ENCODE results near the gene DLX2.
A peak's percentile ranks its signal among the peaks of the same experiment; 100 is the strongest.

The DLX2 gene

DNA sequence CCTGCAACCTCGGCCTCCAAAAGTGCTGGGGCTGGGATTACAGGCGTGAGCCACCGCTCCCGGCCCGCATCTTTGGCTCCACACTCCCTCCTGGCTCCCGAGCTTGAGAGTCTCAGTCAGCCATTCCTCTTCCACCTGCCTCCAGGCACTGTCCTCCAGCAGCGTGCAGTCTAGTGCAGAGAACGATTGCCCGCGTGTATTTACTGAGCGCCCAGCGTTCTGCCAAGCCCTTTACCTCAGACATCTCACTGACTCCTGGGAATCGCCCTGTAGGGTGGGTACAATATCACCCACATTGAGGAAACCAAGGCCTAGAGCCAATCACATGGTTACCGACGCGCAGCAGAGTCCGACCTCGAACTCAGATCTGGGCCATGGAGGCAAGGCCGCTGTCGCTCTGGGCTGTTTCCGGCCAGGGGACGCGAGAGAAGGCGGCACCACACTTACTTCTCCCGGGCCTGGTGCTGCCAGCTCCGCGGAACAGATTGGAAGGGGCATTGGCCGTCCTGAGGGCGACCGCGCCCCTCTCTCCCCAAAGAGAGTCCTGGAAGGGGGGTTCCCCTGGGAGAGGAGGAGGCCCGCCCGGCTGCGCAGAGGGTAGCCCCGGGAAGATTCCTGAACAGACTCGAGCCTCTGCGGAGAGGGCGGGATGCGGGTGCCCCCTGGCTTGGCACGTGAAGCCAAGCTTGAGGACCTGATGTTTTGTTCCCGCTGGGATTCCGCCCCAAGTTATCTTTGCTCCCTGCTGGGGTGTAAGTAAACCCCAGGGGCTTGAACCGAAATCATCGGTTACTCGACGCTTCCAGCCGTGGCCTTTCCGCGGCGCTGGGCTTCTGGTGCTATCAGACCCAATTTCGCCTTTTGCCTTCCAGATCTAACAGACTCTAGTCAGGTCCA is 5.2 kb upstream of the DLX2 start:
- DNase-seq (ENCODE audit: low spot score) = no peak

DNA sequence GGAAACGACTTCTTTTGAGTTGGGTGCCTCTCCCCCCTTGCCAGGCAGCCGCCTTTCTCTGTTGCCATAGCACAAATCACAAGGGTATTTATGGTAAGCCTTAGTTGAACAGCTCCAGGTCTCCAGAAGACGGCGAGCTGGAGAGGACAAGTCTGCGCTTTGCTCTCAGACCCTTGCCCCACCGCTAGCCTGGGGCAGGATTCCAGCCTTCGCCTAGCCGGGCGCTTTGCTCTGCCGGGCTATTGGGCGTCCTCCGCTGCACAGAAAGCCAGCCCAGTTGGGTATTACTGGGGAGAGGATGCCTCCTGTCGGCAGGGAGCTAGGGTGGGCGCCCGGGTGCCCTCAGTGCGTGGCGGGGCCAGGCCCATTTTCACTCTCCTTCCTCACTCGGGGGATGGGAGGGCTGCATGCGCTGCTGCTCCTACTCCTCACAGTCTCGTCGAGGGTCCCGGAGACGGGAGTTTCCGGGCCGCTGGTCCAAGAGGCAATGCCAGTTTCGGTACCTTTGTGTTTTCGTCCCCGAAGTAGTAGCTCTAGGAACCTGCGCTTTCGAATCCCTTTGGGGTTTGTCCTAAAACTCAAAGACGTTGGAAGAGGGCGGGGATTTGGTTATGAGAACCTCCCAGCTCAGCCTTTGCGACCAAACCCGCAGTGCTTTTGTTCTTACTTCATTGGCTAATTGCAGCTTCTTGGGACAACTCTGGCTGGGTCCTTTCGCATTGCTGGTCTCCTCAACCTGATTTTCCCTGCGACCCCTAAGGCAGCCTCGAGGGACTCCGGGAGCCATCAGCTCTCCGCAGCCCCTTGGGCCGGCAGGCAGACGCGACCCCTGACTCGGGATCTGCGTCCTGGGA is 3.6 kb upstream of the DLX2 start:
- DNase-seq (ENCODE audit: low spot score) = peak; percentile 49

DNA sequence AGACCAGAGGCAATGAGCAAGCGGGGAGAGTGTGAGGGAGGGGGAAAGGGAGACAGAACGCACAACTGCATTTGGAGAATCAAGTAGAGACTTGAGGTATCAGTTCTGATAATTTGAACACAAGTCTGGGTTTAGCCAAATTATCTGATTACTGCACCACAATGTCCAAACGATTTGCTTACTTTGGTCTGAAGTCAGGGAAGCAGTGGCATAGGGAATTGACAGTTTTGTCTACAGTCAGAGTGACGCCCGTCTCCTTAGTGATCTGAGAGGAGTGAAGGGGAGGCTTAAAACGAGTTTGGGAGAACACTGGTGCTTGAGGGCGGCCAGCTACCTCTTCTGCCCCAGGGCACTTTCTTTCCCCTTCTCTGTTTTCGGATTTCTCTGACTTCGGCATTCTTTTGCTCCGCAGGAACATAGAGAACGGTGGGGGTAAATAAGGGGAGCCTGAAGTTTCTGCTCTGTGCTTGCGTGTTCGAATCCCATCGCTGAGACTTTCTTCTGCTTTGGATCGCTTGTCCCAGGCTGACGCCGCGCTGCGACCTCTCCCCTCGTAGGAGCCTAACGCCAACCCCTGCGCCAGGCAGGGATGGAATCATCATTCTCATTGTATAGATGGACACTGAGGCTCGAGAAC is 2.9 kb upstream of the DLX2 start:
- DNase-seq (ENCODE audit: low spot score) = no peak

GRCh38 chr2:172103471-172104272 is 972 bp upstream of the DLX2 start:
- peak; percentile 79 for DNase-seq (ENCODE audit: low spot score)

DNA sequence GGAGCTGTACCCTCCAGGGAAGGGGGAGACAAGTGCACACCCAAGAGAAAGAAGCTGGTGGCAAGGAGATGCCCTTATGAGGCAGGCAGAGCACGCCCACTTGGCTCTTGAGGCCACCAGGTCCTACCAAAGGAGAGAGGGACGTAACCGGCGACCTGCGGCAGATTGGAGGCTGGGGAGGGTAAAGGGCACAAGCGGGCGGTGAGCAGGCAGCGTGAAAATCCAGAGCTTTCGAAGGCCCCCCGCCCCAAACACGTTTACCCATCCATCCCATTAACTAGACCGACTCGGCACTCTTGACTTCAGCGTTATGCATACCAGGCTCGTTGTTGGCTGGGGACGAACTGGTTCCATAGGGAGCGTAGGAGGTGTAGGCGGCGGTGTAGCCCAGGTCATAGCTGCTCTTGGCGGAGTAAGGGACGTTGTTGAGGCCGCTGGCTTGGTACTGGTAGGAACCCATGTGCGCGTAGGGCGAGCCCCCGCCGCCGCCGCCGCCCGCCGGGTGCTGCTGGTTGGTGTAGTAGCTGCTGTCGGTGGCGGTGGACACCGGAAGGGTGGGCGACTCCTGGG is 794 bp downstream of the DLX2 start:
- no peak for DNase-seq (ENCODE audit: low spot score)

DNA sequence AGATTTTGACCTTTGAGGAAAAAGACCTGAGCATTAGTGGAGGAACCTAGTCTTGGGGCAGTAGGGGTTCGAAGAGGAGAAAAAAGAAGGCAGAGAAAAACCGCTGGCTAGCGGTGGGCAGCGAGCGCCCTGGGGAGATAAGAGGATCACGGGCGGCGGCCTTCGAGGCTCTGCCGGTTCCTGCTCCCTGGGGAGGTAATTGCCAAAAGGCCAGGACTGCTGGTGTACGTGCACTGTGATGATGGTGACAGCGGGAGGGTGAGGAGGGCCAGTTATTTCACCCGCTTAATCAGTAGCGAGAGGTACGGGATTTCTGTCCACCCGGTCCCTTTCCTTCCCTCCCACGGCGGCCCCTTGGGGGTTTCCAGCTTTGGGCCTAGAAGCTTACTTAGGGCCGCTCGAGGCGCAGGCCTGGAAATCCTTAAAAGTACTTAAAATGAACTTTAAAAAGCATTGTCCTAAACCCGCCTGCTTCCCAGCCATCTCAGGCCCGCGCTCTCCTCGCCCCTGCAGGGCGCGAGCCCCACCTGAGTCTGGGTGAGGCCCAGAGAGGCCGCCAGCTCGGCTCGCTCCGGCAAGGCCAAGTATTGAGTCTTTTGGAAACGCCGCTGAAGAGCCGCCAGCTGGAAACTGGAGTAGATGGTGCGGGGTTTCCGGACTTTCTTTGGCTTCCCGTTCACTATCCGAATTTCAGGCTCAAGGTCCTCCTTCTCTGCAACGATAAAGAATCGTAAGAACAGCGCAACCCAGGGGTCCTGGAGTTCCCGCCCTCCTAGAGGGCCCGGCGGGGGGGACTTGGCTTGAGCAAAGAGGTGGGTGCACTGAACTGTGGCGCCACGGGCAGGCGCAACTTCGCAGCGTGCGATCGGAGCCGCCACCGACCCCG is 1.5 kb downstream of the DLX2 start:
- DNase-seq (ENCODE audit: low spot score) = no peak

GRCh38 chr2:172100080-172100934 is 2.4 kb downstream of the DLX2 start:
- DNase-seq (ENCODE audit: low spot score) = no peak

DNA sequence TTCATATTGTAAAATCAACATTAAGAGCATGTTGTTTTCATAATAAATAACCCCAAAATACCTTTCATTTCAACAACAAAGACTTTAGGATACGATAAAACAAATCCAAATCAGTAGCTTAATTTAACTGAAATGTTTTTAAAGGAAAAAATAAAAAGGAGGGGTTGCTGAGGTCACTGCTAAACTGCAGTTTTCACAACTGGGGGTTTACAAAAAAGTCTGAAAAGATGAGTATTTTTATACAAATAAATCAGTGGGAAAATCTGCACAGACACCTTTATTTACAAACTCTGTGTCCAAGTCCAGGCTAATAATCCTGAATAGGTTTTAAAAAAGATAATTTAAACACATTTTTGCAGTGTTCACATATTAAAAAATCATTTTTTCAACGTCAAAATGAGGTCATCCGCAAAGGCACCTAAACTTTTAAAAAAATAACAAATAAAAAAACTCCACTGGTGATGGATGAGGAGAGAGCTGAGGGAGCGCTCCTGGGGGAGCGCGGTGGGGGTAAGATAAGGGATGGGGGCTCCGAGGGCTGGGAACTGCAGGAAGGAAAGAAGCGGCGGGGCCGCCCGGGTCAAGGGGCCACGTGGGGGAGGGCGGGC is 3.1 kb downstream of the DLX2 start:
- DNase-seq (ENCODE audit: low spot score) = no peak

GRCh38 chr2:172098650-172099471 is 3.8 kb downstream of the DLX2 start:
- DNase-seq (ENCODE audit: low spot score) = peak; percentile 31

- no peak for DNase-seq (ENCODE audit: low spot score)
These were observed 4.4 kb downstream of the DLX2 start for GRCh38 chr2:172098287-172098649.

- DNase-seq (ENCODE audit: low spot score) = peak; percentile 73
These were observed 5.1 kb downstream of the DLX2 start for GRCh38 chr2:172097557-172098131.

- no peak for DNase-seq (ENCODE audit: low spot score)
These were observed 5.8 kb downstream of the DLX2 start for GRCh38 chr2:172096626-172097547.

- no peak for DNase-seq (ENCODE audit: low spot score)
These were observed 6.6 kb downstream of the DLX2 start for GRCh38 chr2:172095905-172096625.

DNA sequence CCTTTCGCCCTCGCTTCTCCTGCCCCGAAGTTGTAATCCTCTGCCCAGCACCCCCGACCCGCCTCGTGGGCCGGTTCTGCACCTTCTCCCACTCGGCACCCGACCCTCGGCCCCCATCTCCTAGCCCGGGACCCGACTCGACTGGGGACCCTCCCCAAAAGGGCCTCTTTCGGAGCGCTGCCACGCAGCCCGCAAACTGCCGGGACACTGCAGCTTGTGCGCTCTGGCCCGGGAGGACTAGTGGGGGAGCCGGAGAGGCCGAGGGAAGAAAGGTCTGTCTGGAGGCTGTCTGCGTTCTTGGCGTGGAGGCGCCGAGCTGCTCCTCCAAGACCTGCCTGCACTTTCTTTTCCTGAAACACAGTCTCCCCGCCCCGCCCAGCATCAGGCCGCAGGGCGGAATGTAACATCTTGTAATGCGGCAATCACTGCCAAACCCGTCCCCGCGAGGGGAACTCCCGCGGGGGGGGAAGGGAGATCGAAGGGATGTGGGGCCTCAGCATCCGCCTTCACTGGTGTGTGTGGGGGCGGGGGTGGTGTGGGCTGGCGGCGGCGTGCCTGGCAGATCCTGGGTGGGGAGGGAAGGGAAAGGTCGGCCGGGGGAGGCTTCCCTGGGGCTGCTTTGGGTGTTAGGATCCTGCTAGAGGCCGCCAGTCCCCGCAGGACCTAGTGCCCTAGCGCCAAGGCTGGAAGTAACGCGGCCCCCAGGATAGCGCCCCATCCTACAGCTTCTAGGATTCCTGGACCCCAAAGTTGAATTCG is 7.4 kb downstream of the DLX2 start:
- DNase-seq (ENCODE audit: low spot score) = no peak

Data from hematopoietic multipotent progenitor cell treated with erythropoietin and hydrocortisone succinate and interleukin-3 and kit ligand, for 15 days (in vitro differentiated cells).